IMR-90 (cell line): Measurements from ENCODE around the gene GNAZ. TPM values are rescaled to one million over a fixed set of nuclear protein-coding genes. Genes with fewer than 3 reads are reported as not detected.

Experiments used
- ATAC-seq: fragments of 200-7000 bp; cut with Tn5 transposase; 2 replicates; pipeline ENCODE4 v1.9.1; 2020; ENCODE audit warnings: low read depth, mild to moderate bottlenecking, moderate library complexity
- BruUV-seq: library from RNA; stranded (reverse); fragments of 400-500 nt; replicated peaks from 2 replicates; lab custom pipeline; 2021; lab: Mats Ljungman, UMichigan
- CTCF ChIA-PET: fragments of 300-600 bp; formaldehyde crosslinking; extraction: SDS; loops from one replicate; lab custom pipeline; 2021; ENCODE audit warnings: antibody characterized with exemption; lab: Yijun Ruan, JAX
- POLR2A ChIA-PET: fragments of 300-600 bp; sonication (Branson Sonifier 250); formaldehyde crosslinking; loops from one replicate; lab custom pipeline; 2022; ENCODE audit warnings: antibody characterized with exemption; ENCODE audit not compliant: unreplicated experiment; lab: Charles Lee
- DNase-seq: peaks from one replicate; pipeline ENCODE4 v3.0.0; 2013
- H2AFZ ChIP-seq: replicated peaks from 2 replicates; pipeline ENCODE3; 2013; ENCODE audit warnings: low read length, mild to moderate bottlenecking; ENCODE audit not compliant: poor library complexity
- H2AK5ac ChIP-seq: 2 replicates; pipeline ENCODE4 v1.6.1; 2013; ENCODE audit warnings: low read depth, low read length, inconsistent platforms
- H2AK9ac ChIP-seq: replicated peaks from 2 replicates; pipeline ENCODE3; 2013; ENCODE audit warnings: mild to moderate bottlenecking, low read depth, low read length, moderate library complexity; ENCODE audit not compliant: poor library complexity
- H2BK120ac ChIP-seq: 2 replicates; pipeline ENCODE4 v1.6.1; 2013; ENCODE audit warnings: low read depth, low read length, inconsistent platforms
- H2BK15ac ChIP-seq: 3 replicates; pipeline ENCODE4 v1.6.1; 2013; ENCODE audit warnings: low read depth, low read length, inconsistent platforms
- H2BK20ac ChIP-seq: 2 replicates; pipeline ENCODE4 v1.6.1; 2013; ENCODE audit warnings: low read depth, mild to moderate bottlenecking, inconsistent platforms, low read length, moderate library complexity
- H2BK5ac ChIP-seq: 2 replicates; pipeline ENCODE4 v1.6.1; 2013; ENCODE audit warnings: mild to moderate bottlenecking, low read depth, low read length, inconsistent platforms; ENCODE audit not compliant: poor library complexity, severe bottlenecking
- H3K14ac ChIP-seq: replicated peaks from 2 replicates; pipeline ENCODE4 v1.6.1; 2013; ENCODE audit warnings: low read depth, low read length, inconsistent platforms
- H3K18ac ChIP-seq: 2 replicates; pipeline ENCODE4 v1.6.1; 2013; ENCODE audit warnings: low read depth, low read length, control low read depth
- H3K23ac ChIP-seq: 2 replicates; pipeline ENCODE4 v1.6.1; 2013; ENCODE audit warnings: low read depth, low read length, inconsistent platforms
- H3K27ac ChIP-seq: 2 replicates; pipeline ENCODE4 v1.5.1; 2013; ENCODE audit warnings: mild to moderate bottlenecking, control low read depth, low read length; ENCODE audit not compliant: insufficient read depth
- H3K27me3 ChIP-seq: 2 replicates; pipeline ENCODE4 v1.6.1; 2013; ENCODE audit warnings: low read length; ENCODE audit not compliant: control insufficient read depth, insufficient read depth
- H3K36me3 ChIP-seq: 2 replicates; pipeline ENCODE4 v1.6.1; 2013; ENCODE audit warnings: low read length, mixed read lengths; ENCODE audit not compliant: control insufficient read depth, insufficient read depth
- H3K4ac ChIP-seq: 2 replicates; pipeline ENCODE4 v1.6.1; 2013; ENCODE audit warnings: low read depth, low read length, inconsistent platforms
- H3K4me1 ChIP-seq: 2 replicates; pipeline ENCODE4 v1.6.1; 2013; ENCODE audit warnings: low read length, mixed read lengths; ENCODE audit not compliant: control insufficient read depth, insufficient read depth
- H3K4me2 ChIP-seq: 2 replicates; pipeline ENCODE4 v1.6.1; 2013; ENCODE audit warnings: low read depth, mild to moderate bottlenecking, control low read depth, low read length, moderate library complexity
- H3K4me3 ChIP-seq: 2 replicates; pipeline ENCODE4 v1.5.1; 2013; ENCODE audit warnings: low read depth, mild to moderate bottlenecking, control low read depth, low read length, moderate library complexity; ENCODE audit not compliant: insufficient read depth
- H3K56ac ChIP-seq: 2 replicates; pipeline ENCODE4 v1.6.1; 2013; ENCODE audit warnings: low read length, inconsistent platforms; ENCODE audit not compliant: insufficient read depth; ENCODE audit errors: extremely low read depth
- H3K79me1 ChIP-seq, 2 experiments: 2 replicates each; pipeline ENCODE4 v1.6.1; 2013; ENCODE audit warnings: low read length in 2 of 2, inconsistent platforms in 1 of 2, low read depth in 1 of 2
- H3K9ac ChIP-seq: 2 replicates; pipeline ENCODE4 v1.6.1; 2013; ENCODE audit warnings: low read depth, low read length, control low read depth
- H3K9me1 ChIP-seq: 2 replicates; pipeline ENCODE4 v1.6.1; 2013; ENCODE audit warnings: low read length, inconsistent platforms; ENCODE audit not compliant: insufficient read depth
- H3K9me3 ChIP-seq: 2 replicates; pipeline ENCODE4 v1.6.1; 2013; ENCODE audit warnings: low read length; ENCODE audit not compliant: control insufficient read depth, insufficient read depth
- H4K20me1 ChIP-seq: 2 replicates; pipeline ENCODE4 v1.6.1; 2013; ENCODE audit warnings: low read length, inconsistent platforms; ENCODE audit not compliant: insufficient read depth
- H4K5ac ChIP-seq: 2 replicates; pipeline ENCODE4 v1.6.1; 2013; ENCODE audit warnings: mild to moderate bottlenecking, low read depth, low read length, control low read depth
- H4K8ac ChIP-seq, 2 experiments: 2 replicates each; pipeline ENCODE4 v1.6.1; 2013; ENCODE audit warnings: low read depth in 2 of 2, low read length in 2 of 2, control low read depth in 1 of 2, inconsistent platforms in 1 of 2
- H4K91ac ChIP-seq: 2 replicates; pipeline ENCODE4 v1.6.1; 2013; ENCODE audit warnings: low read depth, low read length, inconsistent platforms; ENCODE audit not compliant: insufficient read depth
- BHLHE40 ChIP-seq: fragments of 150-350 bp; IDR thresholded peaks from 2 replicates; pipeline ENCODE4 v1.6.1; 2016; ENCODE audit warnings: mild to moderate bottlenecking, low read depth, low read length
- CEBPB ChIP-seq: IDR thresholded peaks from 2 replicates; pipeline ENCODE4 v1.6.1; 2012; ENCODE audit warnings: low read depth, low read length, improper control_type of control experiment
- CHD1 ChIP-seq: IDR thresholded peaks from 2 replicates; pipeline ENCODE4 v1.6.1; 2012; ENCODE audit warnings: low read depth, low read length, improper control_type of control experiment
- CTCF ChIP-seq: conservative IDR thresholded peaks from 2 replicates; pipeline ENCODE4 v1.5.1; 2012; ENCODE audit warnings: mild to moderate bottlenecking, low read depth, low read length, improper control_type of control experiment
- ELK1 ChIP-seq: fragments of 150-350 bp; IDR thresholded peaks from 2 replicates; pipeline ENCODE4 v1.6.1; 2016; ENCODE audit warnings: low read depth, mild to moderate bottlenecking, low read length, moderate library complexity, borderline replicate concordance
- FOS ChIP-seq: fragments of 150-350 bp; IDR thresholded peaks from 2 replicates; pipeline ENCODE4 v1.6.1; 2016; ENCODE audit warnings: low read depth, low read length
- MAFK ChIP-seq: IDR thresholded peaks from 2 replicates; pipeline ENCODE4 v1.6.1; 2012; ENCODE audit warnings: low read depth, low read length, improper control_type of control experiment
- MAZ ChIP-seq: IDR thresholded peaks from 2 replicates; pipeline ENCODE4 v1.6.1; 2012; ENCODE audit warnings: low read depth, mild to moderate bottlenecking, low read length, improper control_type of control experiment, moderate library complexity, borderline replicate concordance
- MXI1 ChIP-seq: IDR thresholded peaks from 2 replicates; pipeline ENCODE4 v1.6.1; 2012; ENCODE audit warnings: low read depth, mild to moderate bottlenecking, low read length, moderate library complexity, borderline replicate concordance
- NFE2L2 ChIP-seq: fragments of 150-350 bp; IDR thresholded peaks from 2 replicates; pipeline ENCODE4 v1.6.1; 2016; ENCODE audit warnings: low read depth, mild to moderate bottlenecking, low read length
- POLR2A ChIP-seq: IDR thresholded peaks from 2 replicates; pipeline ENCODE4 v1.6.1; 2012; ENCODE audit warnings: mild to moderate bottlenecking, low read depth, low read length
- RAD21 ChIP-seq: IDR thresholded peaks from 2 replicates; pipeline ENCODE4 v1.6.1; 2012; ENCODE audit warnings: low read length, improper control_type of control experiment
- RCOR1 ChIP-seq: IDR thresholded peaks from 2 replicates; pipeline ENCODE4 v1.6.1; 2012; ENCODE audit warnings: mild to moderate bottlenecking, low read length, improper control_type of control experiment; ENCODE audit not compliant: insufficient replicate concordance
- RFX5 ChIP-seq: IDR thresholded peaks from 2 replicates; pipeline ENCODE4 v1.8.0; 2012; ENCODE audit warnings: low read depth, mild to moderate bottlenecking, low read length, moderate library complexity
- SMC3 ChIP-seq: fragments of 150-350 bp; IDR thresholded peaks from 2 replicates; pipeline ENCODE4 v1.6.1; 2016; ENCODE audit warnings: low read depth, mild to moderate bottlenecking, antibody characterized with exemption, low read length, moderate library complexity
- USF2 ChIP-seq: fragments of 150-350 bp; IDR thresholded peaks from 2 replicates; pipeline ENCODE4 v1.6.1; 2017; ENCODE audit warnings: mild to moderate bottlenecking, antibody characterized with exemption, low read length, low read depth
- WGBS, 2 experiments: methylation state at CpG; one replicate each; pipeline versions ENCODE4 v1.1.5 to v1.1.7; 2013; ENCODE audit warnings: missing lambda C conversion rate in 2 of 2; ENCODE audit not compliant: insufficient read length in 1 of 2; ENCODE audit errors: extremely low coverage in 2 of 2; 5-methylcytosine and 5-hydroxymethylcytosine counted together
- dilution Hi-C: fragments of 300-500 bp; cut with HindIII; formaldehyde crosslinking; loops from one replicate; pipeline ENCODE4 v1.14.3; 2018; ENCODE audit warnings: low sequenced_read_pairs; ENCODE audit not compliant: unreplicated experiment
- in situ Hi-C: fragments of 300-500 bp; cut with MboI; formaldehyde crosslinking; loops from 3 replicates; pipeline ENCODE4 v1.14.3; 2019; ENCODE audit warnings: low sequenced_read_pairs, inconsistent platforms, mixed read lengths
- intact Hi-C: fragments of 100-400 bp; cut with micrococcal nuclease; formaldehyde crosslinking; loops from 2 replicates; pipeline ENCODE4 v1.10.0; 2022
- polyA plus RNA-seq, 3 experiments: library from polyadenylated mRNA; depleted of rRNA; stranded (reverse); fragments of >200 nt; gene quantifications; 2 replicates each; pipeline ENCODE4 v1.2.3, GENCODE V29; 2012; ENCODE audit warnings: low replicate concordance in 1 of 3
- total RNA-seq: library from RNA; depleted of rRNA; stranded (reverse); fragments of >200 nt; gene quantifications from 2 replicates; pipeline ENCODE4 v1.2.3, GENCODE V29; 2012

Gene GNAZ
- total and polyA plus RNA-seq, 2 of the 4 experiments (the other 2 are of a cell fraction), result 1.5 to 2.5 TPM

GRCh38 chr22:23098230-23098705 is 27.9 kb downstream of the GNAZ start:
- no peak overlapping the region for H2BK15ac ChIP-seq
- no peak overlapping the region for H2BK120ac ChIP-seq
- no peak for TF ChIP-seq CTCF
- no peak for TF ChIP-seq USF2
- TF ChIP-seq RAD21, result no peak
- TF ChIP-seq CHD1, result no peak
- TF ChIP-seq RFX5, result no peak
- no peak for TF ChIP-seq POLR2A
- TF ChIP-seq MAFK, result no peak
- TF ChIP-seq MXI1, result no peak
- TF ChIP-seq FOS, result no peak
- TF ChIP-seq MAZ, result no peak
- no peak for TF ChIP-seq SMC3
- no peak for TF ChIP-seq CEBPB
- TF ChIP-seq NFE2L2, result no peak
- no peak for TF ChIP-seq ELK1
- no peak for TF ChIP-seq RCOR1
- TF ChIP-seq BHLHE40, result no peak
- ATAC-seq (no peak; the same call in 1 of the 2 replicates), DNase-seq (no peak)
- no peaks in the 10 kb centered on the region; the same call in 1 of the 2 replicates for H4K20me1 ChIP-seq
- intact Hi-C loops (no loop called here), dilution Hi-C loops (no loop called here), in situ Hi-C loops (no loop called here)
- H3K4me1 ChIP-seq, result no peaks in the 10 kb centered on the region
- H3K79me1 ChIP-seq, result no peaks in the 10 kb centered on the region
- no peak overlapping the region for H3K4me3 ChIP-seq
- no peaks in the 10 kb centered on the region; the same call in 1 of the 2 replicates for H3K27me3 ChIP-seq
- no peak overlapping the region for H3K9ac ChIP-seq
- no peak overlapping the region for H2AK9ac ChIP-seq
- no peaks in the 10 kb centered on the region for H3K9me3 ChIP-seq
- no peak overlapping the region for H3K56ac ChIP-seq
- H3K4me2 ChIP-seq, result no peak overlapping the region
- no peak overlapping the region for H3K18ac ChIP-seq
- H4K5ac ChIP-seq, result no peak overlapping the region
- H4K8ac ChIP-seq, result no peak overlapping the region
- H3K9me1 ChIP-seq, result no peaks in the 10 kb centered on the region
- H3K23ac ChIP-seq, result no peak overlapping the region
- H4K91ac ChIP-seq, result no peak overlapping the region
- no CpG with 5 or more reads among the region's 5 CpGs for WGBS, 2 experiments
- H3K36me3 ChIP-seq, result no peaks in the 10 kb centered on the region
- H2BK5ac ChIP-seq, result no peak overlapping the region
- no peak overlapping the region for H2BK20ac ChIP-seq
- H3K14ac ChIP-seq, result no peak overlapping the region
- ChIA-PET POLR2A (no interaction called here), CTCF (no interaction called here)
- BruUV-seq, result no TSS peak
- H3K27ac ChIP-seq, result no peak overlapping the region
- no peak overlapping the region for H2AK5ac ChIP-seq
- H2AFZ ChIP-seq, result peak overlapping the region; percentile 13
- no peak overlapping the region for H3K4ac ChIP-seq
